H9 (cell line): ENCODE results near the gene LHPP. TPM values are rescaled to one million over a fixed set of nuclear protein-coding genes. Genes with fewer than 3 reads are reported as not detected.

Experiments used
- DNase-seq: peaks from one replicate; pipeline ENCODE4 v3.0.0-alpha.2; 2017
- H2AFZ ChIP-seq: one replicate; pipeline ENCODE4 v1.6.1; 2013; ENCODE audit warnings: mild to moderate bottlenecking, low read length, control low read depth, moderate library complexity
- H2AK5ac ChIP-seq: 2 replicates; pipeline ENCODE4 v1.6.1; 2013; ENCODE audit warnings: low read length, control low read depth, mixed read lengths; ENCODE audit not compliant: insufficient read length
- H2BK120ac ChIP-seq: one replicate; pipeline ENCODE4 v1.6.1; 2013; ENCODE audit warnings: low read depth, mild to moderate bottlenecking, low read length, control low read depth, inconsistent platforms; ENCODE audit not compliant: poor library complexity, severe bottlenecking
- H2BK12ac ChIP-seq: 2 replicates; pipeline ENCODE4 v1.6.1; 2013; ENCODE audit warnings: low read length, control low read depth, mixed read lengths, low read depth; ENCODE audit not compliant: insufficient read length
- H2BK15ac ChIP-seq: 2 replicates; pipeline ENCODE4 v1.6.1; 2013; ENCODE audit warnings: low read depth, low read length, control low read depth
- H2BK20ac ChIP-seq: one replicate; pipeline ENCODE4 v1.6.1; 2013; ENCODE audit warnings: low read depth, mild to moderate bottlenecking, low read length, control low read depth, inconsistent platforms; ENCODE audit not compliant: poor library complexity, severe bottlenecking
- H2BK5ac ChIP-seq: 2 replicates; pipeline ENCODE4 v1.6.1; 2013; ENCODE audit warnings: low read length, control low read depth, mixed read lengths; ENCODE audit not compliant: insufficient read length
- H3K14ac ChIP-seq: 2 replicates; pipeline ENCODE4 v1.6.1; 2013; ENCODE audit warnings: low read length, control low read depth; ENCODE audit not compliant: insufficient read depth
- H3K18ac ChIP-seq: 2 replicates; pipeline ENCODE4 v1.6.1; 2013; ENCODE audit warnings: low read depth, mild to moderate bottlenecking, mixed read lengths, low read length, control low read depth; ENCODE audit not compliant: insufficient read length
- H3K23ac ChIP-seq: 2 replicates; pipeline ENCODE4 v1.6.1; 2013; ENCODE audit warnings: low read length, control low read depth, mixed read lengths, low read depth; ENCODE audit not compliant: insufficient read length
- H3K23me2 ChIP-seq: 2 replicates; pipeline ENCODE4 v1.6.1; 2013; ENCODE audit warnings: low read depth, mild to moderate bottlenecking, mixed read lengths, low read length, control low read depth; ENCODE audit not compliant: insufficient read length, poor library complexity, severe bottlenecking
- H3K27ac ChIP-seq: 2 replicates; pipeline ENCODE4 v1.5.1; 2013; ENCODE audit warnings: low read length, control low read depth, mixed read lengths, low read depth; ENCODE audit not compliant: insufficient read length
- H3K27me3 ChIP-seq: 2 replicates; pipeline ENCODE4 v1.6.1; 2013; ENCODE audit warnings: low read length, control low read depth, inconsistent platforms; ENCODE audit not compliant: insufficient read depth
- H3K4ac ChIP-seq: 2 replicates; pipeline ENCODE4 v1.6.1; 2013; ENCODE audit warnings: low read depth, mild to moderate bottlenecking, control low read depth, inconsistent platforms, low read length, moderate library complexity
- H3K4me1 ChIP-seq: 2 replicates; pipeline ENCODE4 v1.6.1; 2013; ENCODE audit warnings: low read length, control low read depth, inconsistent platforms; ENCODE audit not compliant: insufficient read depth
- H3K4me2 ChIP-seq: 2 replicates; pipeline ENCODE4 v1.6.1; 2013; ENCODE audit warnings: low read length, control low read depth, mixed read lengths; ENCODE audit not compliant: insufficient read length, insufficient read depth
- H3K56ac ChIP-seq: 2 replicates; pipeline ENCODE4 v1.6.1; 2013; ENCODE audit warnings: low read depth, mild to moderate bottlenecking, mixed read lengths, low read length, control low read depth; ENCODE audit not compliant: insufficient read length
- H3K79me1 ChIP-seq: 2 replicates; pipeline ENCODE4 v1.6.1; 2013; ENCODE audit warnings: low read depth, mild to moderate bottlenecking, moderate library complexity, low read length, control low read depth, inconsistent platforms; ENCODE audit not compliant: insufficient read depth, poor library complexity, severe bottlenecking
- H3K79me2 ChIP-seq: 2 replicates; pipeline ENCODE4 v1.6.1; 2013; ENCODE audit warnings: low read length, control low read depth, inconsistent platforms; ENCODE audit not compliant: insufficient read depth
- H3K9ac ChIP-seq: 2 replicates; pipeline ENCODE4 v1.6.1; 2013; ENCODE audit warnings: low read length, control low read depth, mixed read lengths; ENCODE audit not compliant: insufficient read length; ENCODE audit errors: extremely low read depth
- H3K9me3 ChIP-seq: one replicate; pipeline ENCODE4 v1.6.1; 2013; ENCODE audit warnings: low read depth, low read length, inconsistent platforms; ENCODE audit not compliant: control insufficient read depth
- H3T11ph ChIP-seq: one replicate; pipeline ENCODE4 v1.6.1; 2013; ENCODE audit warnings: mild to moderate bottlenecking, low read length, control low read depth, inconsistent platforms
- H4K20me1 ChIP-seq: one replicate; pipeline ENCODE4 v1.6.1; 2013; ENCODE audit not compliant: control insufficient read depth, insufficient read length, insufficient read depth
- H4K5ac ChIP-seq: 2 replicates; pipeline ENCODE4 v1.6.1; 2013; ENCODE audit warnings: low read depth, mild to moderate bottlenecking, mixed read lengths, low read length, control low read depth; ENCODE audit not compliant: insufficient read length
- H4K8ac ChIP-seq: replicated peaks from 2 replicates; pipeline ENCODE4 v1.6.1; 2013; ENCODE audit warnings: low read length, control low read depth, mixed read lengths, low read depth; ENCODE audit not compliant: insufficient read length
- H4K91ac ChIP-seq: 2 replicates; pipeline ENCODE4 v1.6.1; 2013; ENCODE audit warnings: low read depth, mild to moderate bottlenecking, moderate library complexity, mixed read lengths, low read length, control low read depth; ENCODE audit not compliant: insufficient read length
- H3K27ac Mint-ChIP-seq, 3 experiments: 2 replicates in 2 of 3; 3 replicates in 1 of 3; pipeline ENCODE4 v1.8.0; 2020 to 2021; ENCODE audit warnings: mixed read lengths in 3 of 3, mild to moderate bottlenecking in 1 of 3, moderate library complexity in 1 of 3
- H3K27me3 Mint-ChIP-seq: 2 replicates; pipeline ENCODE4 v1.8.0; 2021; ENCODE audit warnings: low read depth, mild to moderate bottlenecking, moderate library complexity, mixed read lengths
- H3K36me3 Mint-ChIP-seq, 3 experiments: 2 replicates in 2 of 3; 3 replicates in 1 of 3; pipeline ENCODE4 v1.8.0; 2020 to 2021; ENCODE audit warnings: low read depth in 3 of 3, mixed read lengths in 3 of 3; ENCODE audit not compliant: insufficient read depth in 1 of 3
- H3K4me1 Mint-ChIP-seq, 2 experiments: 2 replicates each; pipeline ENCODE4 v1.8.0; 2020; ENCODE audit warnings: mixed read lengths in 2 of 2
- H3K4me3 Mint-ChIP-seq, 2 experiments: 2 replicates in 1 of 2; 3 replicates in 1 of 2; pipeline ENCODE4 v1.8.0; 2020 to 2021; ENCODE audit warnings: mild to moderate bottlenecking in 2 of 2, mixed read lengths in 2 of 2, moderate library complexity in 1 of 2
- H3K9me3 Mint-ChIP-seq, 2 experiments: 2 replicates in 1 of 2; 3 replicates in 1 of 2; pipeline ENCODE4 v1.8.0; 2020; ENCODE audit warnings: mild to moderate bottlenecking in 2 of 2, mixed read lengths in 2 of 2, moderate library complexity in 1 of 2
- CTCF ChIP-seq: fragments of 200-600 bp; sonication (generic); conservative IDR thresholded peaks from 3 replicates; pipeline ENCODE4 v1.8.0; 2021; ENCODE audit warnings: antibody characterized with exemption, mild to moderate bottlenecking
- WGBS: extraction: QIAGEN DNeasy Blood & Tissue Kit; methylation state at CpG from one replicate; pipeline ENCODE4 v1.1.7; 2013; ENCODE audit warnings: missing lambda C conversion rate, low lambda C conversion rate, mixed read lengths; ENCODE audit not compliant: insufficient read length; ENCODE audit errors: extremely low coverage; 5-methylcytosine and 5-hydroxymethylcytosine counted together
- total RNA-seq: library from RNA; stranded (reverse); gene quantifications from 2 replicates; pipeline ENCODE4 v1.2.1, GENCODE V29; 2021

LHPP gene
- total RNA-seq, 1 experiment from 2014 or later = 29.6 TPM

GRCh38 chr10:124460144-124460543 is 1.5 kb upstream of the LHPP start:
- H3K9me3 ChIP-seq = no peaks in the 10 kb centered on the region
- H3K27ac ChIP-seq = no peak overlapping the region
- H3K4me1 Mint-ChIP-seq = peaks cover 42 to 58% of the 10 kb centered on the region in 2 experiments
- H3K79me1 ChIP-seq = no peaks in the 10 kb centered on the region
- no peak overlapping the region for H4K8ac ChIP-seq
- H3T11ph ChIP-seq = no peak overlapping the region
- no peak overlapping the region for H2BK20ac ChIP-seq
- no peaks in the 10 kb centered on the region for H4K20me1 ChIP-seq
- no peak overlapping the region for H2AK5ac ChIP-seq
- no peak overlapping the region for H3K4me2 ChIP-seq
- H3K14ac ChIP-seq = no peak overlapping the region
- H3K27me3 ChIP-seq = no peaks in the 10 kb centered on the region
- H3K23ac ChIP-seq = no peak overlapping the region
- H4K5ac ChIP-seq = no peak overlapping the region
- no peak overlapping the region for H3K56ac ChIP-seq
- no peaks in the 10 kb centered on the region; a peak in 1 of 5 replicates for H3K9me3 Mint-ChIP-seq
- no peak overlapping the region for H3K18ac ChIP-seq
- H2AFZ ChIP-seq = no peak overlapping the region
- H2BK12ac ChIP-seq = no peak overlapping the region
- no peak for DNase-seq
- H2BK15ac ChIP-seq = no peak overlapping the region
- H3K9ac ChIP-seq = no peak overlapping the region
- H2BK5ac ChIP-seq = no peak overlapping the region
- H3K4me1 ChIP-seq = peaks cover 9% of the 10 kb centered on the region; the same call in 1 of the 2 replicates
- H3K27ac Mint-ChIP-seq = no peak overlapping the region
- H3K4me3 Mint-ChIP-seq = no peak overlapping the region
- H4K91ac ChIP-seq = no peak overlapping the region
- H3K27me3 Mint-ChIP-seq = peaks cover 30% of the 10 kb centered on the region
- no peak overlapping the region for H3K4ac ChIP-seq
- H3K79me2 ChIP-seq = no peaks in the 10 kb centered on the region
- H3K23me2 ChIP-seq = peaks cover 3% of the 10 kb centered on the region
- peaks cover 2 to 5% (median 5%) of the 10 kb centered on the region in 3 experiments; a peak in 6 of 7 replicates for H3K36me3 Mint-ChIP-seq
- TF ChIP-seq CTCF = no peak
- WGBS = no CpG with 5 or more reads among the region's 5 CpGs
- no peak overlapping the region for H2BK120ac ChIP-seq
